Tracheal epithelial cell (primary cell): ENCODE measurements around the gene HLA-F. TPM values are rescaled to one million over a fixed set of nuclear protein-coding genes. Genes with fewer than 3 reads are reported as not detected.

Experiments
- total RNA-seq: library from RNA; depleted of rRNA; stranded (reverse); fragments of >200 nt; gene quantifications from 2 replicates; pipeline ENCODE4 v1.2.1, GENCODE V29; 2014

Gene HLA-F
- total RNA-seq = 13.4 and 36.6 TPM in 2 replicates

GRCh38 chr6:29723262-29723665, at the start of gene HLA-F:
Gene HLA-F, plus strand, starts transcription at chr6:29723434. Its CDS starts 30 bp downstream, at chr6:29723464.

DNA sequence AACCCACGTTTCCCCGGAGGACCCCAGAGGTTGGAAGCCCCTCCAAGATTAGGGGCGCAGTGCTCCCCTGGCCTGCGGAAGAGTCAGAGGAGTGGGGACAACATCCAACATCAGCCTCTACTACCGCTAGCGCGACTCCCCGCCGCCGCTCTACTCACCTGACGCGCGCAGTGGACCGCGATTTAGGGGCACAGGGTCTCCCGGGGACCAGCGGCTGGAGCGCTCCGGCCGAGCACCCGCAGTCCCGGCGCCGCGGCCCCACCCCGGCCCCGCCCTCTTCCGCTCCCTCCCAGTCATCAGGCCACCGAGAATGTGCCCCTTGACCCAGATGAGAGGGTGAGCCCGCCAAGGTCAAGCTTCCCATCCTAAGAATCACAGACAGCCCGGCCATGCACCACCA, 42.3 kb upstream of the HLA-F start, which contains the start of gene ZFP57:
Gene ZFP57 (minus strand): TSS at position 249 of the 400 bp plus-strand sequence. CDS start 4,149 bp downstream, outside the sequence.

Other genes with a start within 250 kb of the HLA-F start
- gene MAS1L, start 235.5 kb upstream of the HLA-F start, total RNA-seq = not detected in 2 replicates
- gene UBD, start 163.7 kb upstream of the HLA-F start, total RNA-seq = 9.9 TPM in 1 of 2 replicates, not detected in the other
- gene OR2H2, start 138.3 kb upstream of the HLA-F start, total RNA-seq = 0.24 TPM in 1 of 2 replicates, not detected in the other
- 4.9 and 9.6 TPM in 2 replicates for gene GABBR1, start 90.3 kb upstream of the HLA-F start, total RNA-seq
- gene MOG, start 66.3 kb upstream of the HLA-F start, total RNA-seq = not detected in 2 replicates
- gene ZFP57, start 42.3 kb upstream of the HLA-F start, total RNA-seq = 0.24 and 1.1 TPM in 2 replicates
- gene HLA-G, start 104.4 kb downstream of the HLA-F start, total RNA-seq = 11.1 and 22.0 TPM in 2 replicates
- 447 and 697 TPM in 2 replicates for gene HLA-A, start 219.1 kb downstream of the HLA-F start, total RNA-seq